NCI-H146 (cell line): ENCODE measurements around the gene FCER1G.

ENCODE experiments used
- DNase-seq: peaks from one replicate; lab custom pipeline; 2025; lab: John Stamatoyannopoulos, UW

Gene FCER1G

DNA sequence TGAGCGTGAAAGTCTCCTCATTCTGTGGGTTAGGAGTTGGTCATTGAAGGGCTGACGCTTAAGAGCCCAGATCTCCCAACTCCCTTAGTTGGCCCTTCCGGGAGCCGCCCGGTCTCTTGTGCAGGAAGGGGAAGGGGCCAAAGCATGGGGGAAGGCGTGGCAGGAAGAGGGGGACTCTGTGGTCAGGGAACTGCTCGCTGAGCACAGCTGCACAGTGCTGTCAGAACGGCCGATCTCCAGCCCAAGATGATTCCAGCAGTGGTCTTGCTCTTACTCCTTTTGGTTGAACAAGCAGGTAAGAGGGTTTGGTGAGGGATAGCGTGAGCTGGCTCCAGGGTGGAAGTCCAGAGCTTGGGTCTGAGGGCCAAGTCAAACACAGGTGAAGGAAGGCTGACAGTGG, at the start of gene FCER1G:
Gene FCER1G (plus strand): TSS at position 220 of the 400 bp plus-strand sequence. CDS start 27 bp downstream, at position 247.
- no peak for DNase-seq

DNA sequence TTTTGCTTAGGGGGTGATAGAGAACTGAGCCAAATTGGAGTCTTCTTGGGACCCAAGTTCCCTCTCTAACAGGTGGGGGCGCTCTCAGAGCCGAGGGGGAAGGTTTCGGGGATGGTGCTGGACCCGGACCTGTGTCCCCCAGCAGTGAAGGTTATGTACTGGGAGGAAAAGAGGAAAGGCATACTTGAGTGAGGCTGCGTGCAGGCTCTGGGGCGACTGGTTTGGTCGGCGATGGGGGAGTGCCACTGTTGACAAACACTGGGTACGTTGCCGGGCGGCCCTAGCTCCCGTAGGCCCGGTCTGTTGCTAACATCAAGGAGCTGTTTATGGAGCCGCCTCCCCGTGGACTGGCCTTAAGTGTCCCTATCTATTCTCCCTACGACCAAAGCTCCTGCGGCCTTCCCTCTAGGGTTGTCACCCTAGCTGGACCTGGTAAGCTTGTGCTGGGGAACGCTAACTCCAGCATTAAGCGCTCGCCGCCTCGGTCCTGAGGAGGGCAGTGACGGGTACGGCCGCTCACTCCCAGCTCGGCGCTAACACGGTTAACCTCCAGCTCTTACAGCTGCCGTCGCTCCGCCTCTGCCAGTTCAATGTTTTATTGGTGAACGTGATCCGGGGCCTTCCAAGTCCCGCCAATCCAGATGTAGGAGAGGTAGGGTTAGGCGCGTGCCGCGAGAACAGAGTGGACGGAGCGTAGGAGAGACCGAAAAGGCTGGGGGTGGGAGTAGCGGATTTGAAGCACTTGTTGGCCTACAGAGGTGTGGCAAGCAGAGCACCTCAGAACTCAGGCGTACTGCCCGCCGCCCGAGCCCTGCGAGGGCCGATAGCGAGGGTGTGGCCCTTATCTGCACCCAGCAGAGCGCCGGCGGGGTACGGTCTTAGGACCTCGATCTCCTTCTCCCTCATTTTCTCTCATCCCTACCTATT, 49.1 kb upstream of the FCER1G start, which contains the start of gene PPOX:
Gene PPOX (plus strand): TSS at position 685 of the 927 bp plus-strand sequence. CDS start 422 bp downstream, outside the sequence.
- peak; percentile 97 for DNase-seq

- DNase-seq: peak; percentile 52
Measured at GRCh38 chr1:161166669-161167548, 48.2 kb upstream of the FCER1G start.

DNA sequence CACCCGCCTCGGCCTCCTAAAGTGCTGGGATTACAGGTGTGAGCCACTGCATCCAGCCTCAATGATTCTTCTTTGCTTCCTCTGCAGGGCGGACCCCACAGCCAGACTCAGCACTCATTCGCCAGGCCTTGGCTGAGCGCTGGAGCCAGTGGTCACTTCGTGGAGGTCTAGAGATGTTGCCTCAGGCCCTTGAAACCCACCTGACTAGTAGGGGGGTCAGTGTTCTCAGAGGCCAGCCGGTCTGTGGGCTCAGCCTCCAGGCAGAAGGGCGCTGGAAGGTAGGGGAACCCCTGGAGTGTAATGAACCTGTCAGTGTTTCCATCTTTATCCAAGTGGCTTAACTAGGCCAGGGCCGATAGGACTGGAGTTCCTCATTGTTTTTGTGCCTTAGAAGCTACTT, 46.2 kb upstream of the FCER1G start:
- DNase-seq: no peak

- no peak for DNase-seq
Measured at GRCh38 chr1:161171191-161171590, 43.9 kb upstream of the FCER1G start.

GRCh38 chr1:161171696-161172095, 43.4 kb upstream of the FCER1G start:
- DNase-seq: no peak

GRCh38 chr1:161172349-161172748, 42.7 kb upstream of the FCER1G start:
- no peak for DNase-seq

DNA sequence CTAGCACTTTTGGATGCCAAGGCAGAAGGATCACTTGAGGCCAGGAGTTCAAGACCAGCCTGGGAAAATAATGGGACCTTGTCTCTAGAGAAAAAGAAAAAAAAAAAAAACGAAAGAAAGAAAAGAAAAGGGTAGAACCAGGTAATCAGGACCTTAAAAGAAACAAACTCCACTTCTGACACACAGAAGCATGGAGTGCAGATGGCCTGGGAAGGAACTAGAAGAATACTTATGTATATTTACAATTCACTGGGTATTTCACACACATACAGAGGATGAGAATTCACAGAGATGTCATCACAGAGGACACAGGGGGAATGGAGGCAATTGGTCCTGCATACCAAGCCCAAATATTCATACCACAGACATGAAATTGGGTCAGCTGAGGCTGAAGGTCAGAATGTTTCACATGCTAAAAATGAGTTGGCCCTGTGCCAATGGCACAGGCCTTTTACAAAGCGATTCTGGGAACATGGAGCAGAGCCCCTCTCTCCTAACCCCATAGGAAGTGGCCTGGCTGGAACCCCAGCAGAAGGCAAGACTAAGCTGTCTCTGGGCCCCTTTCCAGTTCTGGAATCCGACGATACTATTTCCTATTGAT, 42.2 kb upstream of the FCER1G start:
- DNase-seq: no peak

DNA sequence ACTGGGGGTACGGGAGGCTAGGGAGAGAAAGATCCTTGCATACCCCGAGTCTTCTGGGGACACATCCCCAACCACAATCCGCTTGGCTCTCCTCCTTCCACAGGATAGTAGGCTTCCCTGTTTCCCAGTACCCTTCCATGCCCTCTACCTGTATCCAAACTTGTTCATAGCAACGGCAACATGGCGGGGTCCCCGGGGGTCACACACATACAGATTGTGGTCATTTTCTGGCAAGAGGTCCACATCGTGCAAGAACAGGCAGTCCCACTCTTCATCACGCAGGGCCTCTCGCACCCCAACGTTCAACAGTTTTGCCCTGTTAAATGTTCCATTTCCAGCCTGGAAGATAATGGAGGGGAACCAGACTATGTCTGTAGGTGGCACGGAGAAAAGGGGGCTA, 41.4 kb upstream of the FCER1G start:
- DNase-seq: no peak

DNA sequence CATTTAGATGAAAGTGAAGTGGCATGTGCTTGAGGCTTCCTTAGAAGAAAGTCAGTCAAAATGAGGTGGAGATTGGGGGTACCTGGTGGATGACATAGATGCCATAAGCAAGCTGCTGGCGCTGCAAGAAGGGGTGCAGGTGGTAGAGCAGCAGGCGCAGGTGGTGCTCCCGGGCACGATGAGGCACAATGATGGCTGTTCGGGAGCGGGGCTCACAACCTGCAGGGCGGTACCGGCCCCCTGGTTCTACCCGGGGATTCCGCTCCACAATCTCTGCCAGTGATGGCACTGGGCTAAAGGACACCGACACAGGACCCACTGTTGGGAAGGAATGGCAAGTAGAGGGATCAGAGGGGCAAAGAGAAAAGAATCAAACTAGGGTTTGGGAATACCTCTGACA, 40.2 kb upstream of the FCER1G start:
- DNase-seq: no peak

- DNase-seq: no peak
Measured at GRCh38 chr1:161175771-161176453, 39.2 kb upstream of the FCER1G start.

DNA sequence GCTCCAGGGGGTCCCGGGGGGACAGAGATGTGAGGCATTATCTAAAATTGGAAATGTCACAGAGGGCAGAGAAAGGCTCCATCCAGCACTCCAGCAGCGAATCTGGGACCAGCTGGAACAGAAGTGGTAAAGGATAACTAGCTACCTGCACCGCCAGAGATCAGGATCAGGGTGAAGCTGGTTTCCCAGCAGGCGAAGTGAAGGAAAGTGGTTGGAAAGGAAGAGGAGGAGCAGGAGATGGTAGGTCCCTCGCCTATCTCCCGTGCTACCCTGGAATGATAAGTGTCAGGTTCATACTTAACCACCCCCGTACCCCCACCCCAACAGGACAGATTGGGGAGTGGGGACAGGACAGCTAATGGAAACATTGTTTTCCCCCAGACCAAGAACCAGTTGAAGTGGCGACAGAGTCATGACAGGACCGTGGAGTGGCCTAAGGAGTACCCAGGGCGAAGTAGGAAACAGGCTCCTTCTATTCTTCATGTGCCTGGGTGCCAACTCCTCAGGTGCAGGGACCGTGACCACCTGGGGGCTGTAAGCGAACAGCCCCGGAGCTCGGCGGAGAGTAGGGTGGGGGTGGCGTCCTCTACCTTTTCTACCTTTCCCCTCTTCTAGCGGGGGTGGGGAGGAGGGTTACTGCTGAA, 38.5 kb upstream of the FCER1G start:
- DNase-seq: no peak

DNA sequence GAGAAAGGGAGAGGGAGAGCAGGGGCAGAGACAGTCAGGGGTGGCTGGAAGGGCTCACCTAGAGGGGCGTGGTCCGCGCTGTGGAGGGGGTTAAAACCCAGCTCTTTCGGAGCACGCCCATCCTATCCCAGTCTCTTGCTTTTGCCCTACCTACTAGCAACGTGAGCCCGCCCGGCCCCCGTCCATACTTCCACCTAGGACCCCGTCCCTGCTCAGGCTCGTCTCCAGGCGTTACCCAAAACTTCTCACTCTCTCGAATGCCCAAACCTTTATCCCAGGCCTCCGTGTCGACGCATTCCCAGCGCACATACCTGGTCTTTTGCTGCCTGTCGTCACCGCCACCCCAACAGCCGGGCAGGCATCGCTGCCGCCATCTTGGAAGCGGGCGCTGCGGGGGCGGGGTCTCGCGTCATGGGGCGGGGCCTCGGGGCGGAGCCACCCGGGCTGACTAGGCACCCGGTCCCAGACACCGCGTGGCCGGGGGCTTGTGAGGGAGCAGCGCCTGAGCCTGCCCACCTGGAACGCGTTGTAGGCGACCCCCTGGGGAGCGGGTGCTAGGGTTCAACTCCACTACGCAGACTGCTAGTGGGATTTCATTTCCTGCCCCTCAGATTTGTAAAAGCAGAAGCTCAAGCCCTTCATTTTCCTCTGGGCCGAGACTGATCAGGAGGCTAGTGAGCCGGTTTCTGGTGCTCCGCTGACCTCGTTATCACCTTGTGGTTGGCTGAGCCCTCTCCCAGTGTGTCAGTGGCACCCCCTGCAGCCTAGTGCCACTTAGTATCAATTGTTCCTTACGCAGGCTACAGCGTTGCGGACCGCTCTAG, 37.8 kb upstream of the FCER1G start, which contains the start of gene B4GALT3:
Gene B4GALT3 (minus strand): TSS at position 396 of the 824 bp plus-strand sequence. CDS start 1,447 bp downstream, outside the sequence.
- DNase-seq: peak; percentile 93

DNA sequence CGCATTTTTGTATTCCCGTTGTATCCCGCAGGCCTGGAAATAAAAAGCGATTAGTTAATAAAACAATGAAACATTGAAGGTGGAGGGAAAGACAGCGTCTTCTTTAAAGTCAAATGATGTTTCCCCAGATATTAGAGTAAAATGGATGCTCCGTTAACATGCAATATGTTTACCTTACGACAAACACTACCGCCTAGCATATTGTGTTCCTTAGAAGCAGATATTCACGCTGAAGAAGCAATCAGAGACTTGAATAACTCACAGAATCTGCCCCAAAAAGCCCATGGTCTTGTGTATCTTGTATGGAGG, 37.2 kb upstream of the FCER1G start:
- DNase-seq: no peak

DNA sequence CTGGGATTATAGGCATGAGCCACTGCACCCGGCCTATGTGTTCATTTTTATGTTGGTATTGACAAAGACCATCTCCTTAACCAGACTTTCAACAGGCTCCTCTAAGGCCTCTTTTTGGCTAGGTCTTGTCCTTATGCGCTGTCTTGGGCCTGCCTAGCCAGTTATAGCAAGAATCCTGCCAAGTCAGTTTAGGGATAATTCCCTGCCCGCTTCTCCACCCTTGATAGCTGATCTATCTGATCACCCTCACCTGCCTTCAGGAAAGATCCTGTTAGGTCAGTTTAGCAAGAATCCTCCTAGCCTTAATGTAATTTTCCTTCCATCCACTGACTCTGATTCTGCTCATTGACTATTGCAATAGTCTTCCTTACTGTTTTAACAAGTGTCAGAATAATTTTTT, 35.4 kb upstream of the FCER1G start:
- no peak for DNase-seq

GRCh38 chr1:161180639-161181038, 34.5 kb upstream of the FCER1G start:
- DNase-seq: no peak

- DNase-seq: no peak
Measured at GRCh38 chr1:161182214-161182613, 32.9 kb upstream of the FCER1G start.

DNA sequence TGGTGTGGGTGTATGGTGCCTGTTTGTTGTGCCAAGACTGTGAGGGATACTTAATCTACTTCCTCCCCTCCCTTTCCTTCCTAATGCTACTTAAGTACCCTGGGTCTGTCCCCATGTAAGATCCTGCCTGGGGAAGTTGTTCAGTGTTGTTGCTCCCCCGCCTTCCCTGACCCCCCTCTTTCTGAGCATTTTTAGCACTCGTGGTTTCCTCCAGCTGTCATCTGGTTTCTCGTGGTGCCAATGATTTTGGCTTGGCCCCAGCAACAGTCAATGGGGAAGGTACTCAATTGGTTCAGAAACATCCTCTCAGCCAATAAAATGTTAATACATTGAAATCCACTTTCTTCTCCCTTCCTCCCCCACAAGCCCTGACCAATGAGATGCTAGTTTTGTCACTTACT, 29.8 kb upstream of the FCER1G start:
- no peak for DNase-seq

DNA sequence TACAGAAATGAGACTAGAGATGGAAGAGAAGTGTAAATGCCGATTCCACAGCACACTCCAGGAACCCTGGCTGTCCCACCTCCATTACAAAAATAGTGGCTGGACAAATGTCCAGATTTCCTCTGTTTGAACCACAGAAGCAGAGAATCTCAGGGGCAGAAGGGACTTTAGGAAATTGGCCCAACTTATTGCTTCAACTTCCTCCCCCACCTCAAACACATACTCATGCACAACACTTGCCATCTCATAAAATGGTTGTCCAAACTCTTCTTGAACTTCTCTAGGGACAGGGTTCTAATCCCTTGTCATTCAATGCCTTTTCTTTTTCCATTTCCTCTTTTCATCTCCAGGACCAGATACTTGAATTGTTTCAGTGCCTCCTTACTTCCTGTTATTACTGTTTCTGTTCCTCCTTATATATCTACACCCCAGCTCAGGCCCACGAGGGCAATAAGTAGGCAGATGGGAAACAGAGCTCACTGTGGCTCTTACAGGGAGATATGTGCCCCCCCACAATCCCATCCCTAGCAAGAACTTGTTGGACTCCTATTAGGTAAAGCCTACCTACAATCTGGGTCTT, 29.3 kb upstream of the FCER1G start:
- no peak for DNase-seq

GRCh38 chr1:161187311-161187710, 27.8 kb upstream of the FCER1G start:
- no peak for DNase-seq
